Measurements from ENCODE around the gene KLHL29. TPM values are rescaled to one million over a fixed set of nuclear protein-coding genes. Genes with fewer than 3 reads are reported as not detected.

Gene KLHL29
- total and polyA plus RNA-seq, 8 donors = 0.91 to 6.6 (median 2.6) TPM

- no peaks in the 10 kb centered on the region for H3K9me3 ChIP-seq
- H3K27me3 ChIP-seq = no peaks in the 10 kb centered on the region
- FAIRE-seq (no peak), DNase-seq (no peak), ATAC-seq (no peak)
- intact Hi-C loops (cut with DNase I) = no loop called here
- H3K4me3 ChIP-seq = no peak overlapping the region
- 72 to 88% methylated on average over 9 of the region's 9 CpGs for WGBS, 2 donors
- no peak overlapping the region for H3K27ac ChIP-seq
- TF ChIP-seq CTCF (IDR thresholded peaks at IDR 0.05) = no peak
- H3K4me1 ChIP-seq = no peaks in the 10 kb centered on the region
- no peaks in the 10 kb centered on the region for H3K36me3 ChIP-seq
These were observed 221.2 kb downstream of the KLHL29 start for GRCh38 chr2:23606196-23606595.

GRCh38 chr2:23606968-23607367 is 222.0 kb downstream of the KLHL29 start:
- H3K36me3 ChIP-seq = no peaks in the 10 kb centered on the region
- no peak for TF ChIP-seq CTCF (IDR thresholded peaks at IDR 0.05)
- ATAC-seq = no peak
- intact Hi-C loops (cut with DNase I) = no loop called here
- DNase-seq = peak in 1 of 6 donors; percentile 4
- no peaks in the 10 kb centered on the region for H3K9me3 ChIP-seq
- H3K27me3 ChIP-seq = no peaks in the 10 kb centered on the region
- H3K4me1 ChIP-seq = no peaks in the 10 kb centered on the region
- no peak overlapping the region for H3K4me3 ChIP-seq
- FAIRE-seq = no peak
- no peak overlapping the region for H3K27ac ChIP-seq

GRCh38 chr2:23607925-23608324 is 222.9 kb downstream of the KLHL29 start:
- no peak overlapping the region for H3K27ac ChIP-seq
- no peaks in the 10 kb centered on the region for H3K9me3 ChIP-seq
- no peak for FAIRE-seq
- H3K36me3 ChIP-seq = no peaks in the 10 kb centered on the region
- no peak for DNase-seq
- 57 to 70% methylated on average over 3 of the region's 3 CpGs for WGBS, 2 donors
- no peak for ATAC-seq
- TF ChIP-seq CTCF (IDR thresholded peaks at IDR 0.05) = no peak
- intact Hi-C loops (cut with DNase I) = no loop called here
- no peaks in the 10 kb centered on the region for H3K4me1 ChIP-seq
- H3K27me3 ChIP-seq = no peaks in the 10 kb centered on the region
- H3K4me3 ChIP-seq = no peak overlapping the region

- FAIRE-seq (no peak), DNase-seq (peak in 2 of 6 donors; percentile 1 to 3), ATAC-seq (no peak)
- Histone ChIP-seq H3K27ac (no peak overlapping the region), H3K9me3 (no peaks in the 10 kb centered on the region), H3K4me3 (no peak overlapping the region), H3K36me3 (no peaks in the 10 kb centered on the region), H3K4me1 (no peaks in the 10 kb centered on the region), H3K27me3 (no peaks in the 10 kb centered on the region)
- intact Hi-C loops (cut with DNase I) = no loop called here
- TF ChIP-seq CTCF (IDR thresholded peaks at IDR 0.05) = no peak
- WGBS, 2 donors = 67 to 78% methylated on average over 7 of the region's 7 CpGs
These were observed 224.3 kb downstream of the KLHL29 start for GRCh38 chr2:23609254-23609653.

- H3K4me1 ChIP-seq = no peaks in the 10 kb centered on the region
- TF ChIP-seq CTCF (IDR thresholded peaks at IDR 0.05) = no peak
- FAIRE-seq = no peak
- H3K27ac ChIP-seq = no peak overlapping the region
- no peak overlapping the region for H3K4me3 ChIP-seq
- intact Hi-C loops (cut with DNase I) = no loop called here
- no peak for DNase-seq
- no peaks in the 10 kb centered on the region for H3K27me3 ChIP-seq
- no peaks in the 10 kb centered on the region for H3K36me3 ChIP-seq
- WGBS, 2 donors = 74 to 76% methylated on average over 3 of the region's 3 CpGs
- no peak for ATAC-seq
- H3K9me3 ChIP-seq = no peaks in the 10 kb centered on the region
These were observed 226.9 kb downstream of the KLHL29 start for GRCh38 chr2:23611839-23612238.

All from pancreas (tissue), 10 donors.